Heart right ventricle (tissue), 16 donors: ENCODE results near the gene COA6. TPM values are rescaled to one million over a fixed set of nuclear protein-coding genes. Genes with fewer than 3 reads are reported as not detected.

Source experiments
- ATAC-seq, 8 donors: fragments of 200-7000 bp; cut with Tn5 transposase; one replicate each; pipeline ENCODE4 v1.9.1; 2020; ENCODE audit warnings: mild to moderate bottlenecking in 8 of 8, moderate library complexity in 8 of 8, moderate number of reproducible peaks in 1 of 8
- DNase-seq, 2 donors: peaks; one replicate each; pipeline ENCODE4 v3.0.0-alpha.2; 2020
- H3K27ac ChIP-seq, 10 donors: fragments of 200-600 bp; sonication (generic) in 2 of 10; one replicate each; pipeline versions ENCODE4 v1.5.0 to v1.8.0; 2020 to 2022; ENCODE audit warnings: mild to moderate bottlenecking in 3 of 10
- H3K27me3 ChIP-seq, 7 donors: fragments of 200-600 bp; one replicate each; pipeline ENCODE4 v1.8.0; 2021 to 2022; ENCODE audit warnings: mild to moderate bottlenecking in 2 of 7
- H3K36me3 ChIP-seq, 9 donors: fragments of 200-600 bp; sonication (generic) in 1 of 9; one replicate each; pipeline versions ENCODE4 v1.5.0 to v1.8.0; 2020 to 2022; ENCODE audit warnings: mild to moderate bottlenecking in 2 of 9
- H3K4me1 ChIP-seq, 9 donors: fragments of 200-600 bp; sonication (generic) in 1 of 9; one replicate each; pipeline versions ENCODE4 v1.5.0 to v1.8.0; 2020 to 2022; ENCODE audit warnings: mild to moderate bottlenecking in 4 of 9
- H3K4me3 ChIP-seq, 10 donors: fragments of 200-600 bp; sonication (generic) in 2 of 10; one replicate each; pipeline versions ENCODE4 v1.5.0 to v1.8.0; 2020 to 2022; ENCODE audit warnings: mild to moderate bottlenecking in 7 of 10, moderate library complexity in 2 of 10
- H3K9me3 ChIP-seq, 11 donors: fragments of 200-600 bp in 10 of 11; sonication (generic) in 2 of 11; one replicate each; pipeline versions ENCODE4 v1.5.0 to v1.8.0; 2013 to 2022; ENCODE audit warnings: mild to moderate bottlenecking in 2 of 11, control low read depth in 1 of 11, moderate library complexity in 1 of 11
- WGBS, 2 donors: extraction: QIAGEN DNeasy Blood & Tissue Kit; methylation state at CpG; one replicate each; pipeline ENCODE4 v1.1.7; 2013; ENCODE audit warnings: inconsistent platforms in 1 of 2; 5-methylcytosine and 5-hydroxymethylcytosine counted together
- intact Hi-C, 10 donors: fragments of 100-400 bp; cut with DNase I; formaldehyde crosslinking; loops; one replicate each; pipeline versions ENCODE4 v1.11.1 to v1.14.2; 2022
- polyA plus RNA-seq, 2 donors: library from polyadenylated mRNA; stranded (reverse); fragments of 200-250 nt; gene quantifications; one replicate each; pipeline ENCODE4 v1.2.3, GENCODE V29; 2013
- total RNA-seq, 10 donors: library from RNA; stranded (reverse); fragmentation: NEBNext Ultra II Directional in 3 of 10; extraction: Animal tissue kit (Norgen Biotek cat#: 25700) in 3 of 10; gene quantifications; one replicate each; pipeline versions ENCODE4 v1.2.1 to v1.2.4, GENCODE V29; 2021 to 2023
- TF ChIP-seq, protein P1 (sequence below), 9 donors: fragments of 200-600 bp; sonication (generic) in 2 of 9; IDR thresholded peaks; one replicate each; pipeline versions ENCODE4 v1.5.0 to v1.8.0; 2021 to 2022; ENCODE audit warnings: antibody characterized with exemption in 9 of 9, mild to moderate bottlenecking in 5 of 9, moderate library complexity in 1 of 9
- donor health status: Arrhythmogenic right ventricular cardiomyopathy.
- donor health status: ischemic (EF 13 %, LVEDD 7.1; RV severe dilation, severe dysfunction).
- donor health status: healthy with polysubstance abuse.
- donor health status: DM: no; HTN: yes; CAD: no.
- donor health status: DM: no; HTN: no; CAD: no.
- donor health status: ischemic (EF 25% LVEDD 6.9; RV normal size, moderate dysfunction).
- donor health status: ischemic (EF 25% LVEDD 5.7; RV mildly dilated, moderate dysfunction).
- donor health status: healthy.
- donor health status: DM: yes; HTN: yes; CAD: no.
- donor health status: Ischemic cardiomyopathy.
- donor health status: ischemic (EF 35%, LVEDD 5.7; RV mildly dilated, moderate dysfunction).
- donor health status: nonischemic (EF 11% LVEDD 7.7; RV severe dilation, severe dysfunction).
- donor health status: DM: yes; HTN: yes; CAD: no.
- donor health status: PGD.
- donor health status: ischemic (EF 29% LVEDD 5.4; RV normal size, mild dysfunction).
- donor health status: nonischemic (EF 23%, LVEDD 6.1; RV moderate dilation, normal function).

The COA6 gene
- total and polyA plus RNA-seq, 12 donors, result 23.4 to 98.5 (median 29.5) TPM

DNA sequence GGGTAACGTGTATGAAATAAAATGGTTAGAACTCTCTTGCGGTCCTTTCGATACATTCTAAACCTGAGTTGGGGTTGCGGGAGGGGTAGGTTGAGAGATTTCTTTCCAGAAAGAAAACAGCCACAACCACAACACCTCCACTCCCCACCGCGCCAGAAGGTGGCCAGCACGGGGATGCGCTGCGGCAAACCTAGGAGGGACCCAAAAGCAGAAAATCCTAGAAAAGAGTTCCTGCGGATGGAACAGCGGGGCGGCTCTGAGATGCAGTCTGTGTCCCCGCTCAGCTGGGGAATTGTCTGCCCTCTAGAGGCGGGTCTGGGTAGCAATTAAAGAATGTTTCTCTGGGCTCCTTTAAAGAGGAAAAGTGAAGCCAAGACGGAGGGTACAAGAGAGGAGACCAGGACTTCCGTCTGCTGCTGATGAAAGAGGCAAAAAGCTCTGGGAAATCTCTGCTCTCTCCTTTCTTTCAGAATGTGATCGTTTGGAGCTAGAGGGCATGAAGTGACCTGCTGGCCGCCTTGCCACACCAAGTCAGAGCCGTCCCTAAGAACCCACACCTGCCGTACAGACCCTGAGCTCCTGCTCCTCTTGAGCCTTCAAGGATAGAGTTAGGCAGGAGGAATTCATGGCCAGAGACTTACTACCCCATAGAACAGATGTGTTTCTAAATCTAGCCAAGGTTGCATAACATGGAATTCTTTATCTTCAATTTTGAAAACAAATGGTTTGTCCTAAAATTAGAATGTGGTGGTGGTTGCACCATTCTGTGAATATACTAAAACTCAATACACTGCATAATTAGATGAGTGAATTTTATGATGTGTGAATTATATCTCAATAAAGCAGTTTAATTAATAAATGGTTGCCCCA, 46.5 kb upstream of the COA6 start:
- peak in 1 of 2 donors; percentile 29 for DNase-seq
- peak in 6 of 8 donors; percentile 55 to 80 (median 72) for ATAC-seq
- peaks cover 0 to 15% (median 0%) of the 10 kb centered on the region in 9 donors for H3K4me1 ChIP-seq
- TF ChIP-seq, protein P1, sequence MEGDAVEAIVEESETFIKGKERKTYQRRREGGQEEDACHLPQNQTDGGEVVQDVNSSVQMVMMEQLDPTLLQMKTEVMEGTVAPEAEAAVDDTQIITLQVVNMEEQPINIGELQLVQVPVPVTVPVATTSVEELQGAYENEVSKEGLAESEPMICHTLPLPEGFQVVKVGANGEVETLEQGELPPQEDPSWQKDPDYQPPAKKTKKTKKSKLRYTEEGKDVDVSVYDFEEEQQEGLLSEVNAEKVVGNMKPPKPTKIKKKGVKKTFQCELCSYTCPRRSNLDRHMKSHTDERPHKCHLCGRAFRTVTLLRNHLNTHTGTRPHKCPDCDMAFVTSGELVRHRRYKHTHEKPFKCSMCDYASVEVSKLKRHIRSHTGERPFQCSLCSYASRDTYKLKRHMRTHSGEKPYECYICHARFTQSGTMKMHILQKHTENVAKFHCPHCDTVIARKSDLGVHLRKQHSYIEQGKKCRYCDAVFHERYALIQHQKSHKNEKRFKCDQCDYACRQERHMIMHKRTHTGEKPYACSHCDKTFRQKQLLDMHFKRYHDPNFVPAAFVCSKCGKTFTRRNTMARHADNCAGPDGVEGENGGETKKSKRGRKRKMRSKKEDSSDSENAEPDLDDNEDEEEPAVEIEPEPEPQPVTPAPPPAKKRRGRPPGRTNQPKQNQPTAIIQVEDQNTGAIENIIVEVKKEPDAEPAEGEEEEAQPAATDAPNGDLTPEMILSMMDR (IDR thresholded peaks at IDR 0.05), result peak; percentile 43 to 82 (median 74)
- no peaks in the 10 kb centered on the region for H3K36me3 ChIP-seq
- no peaks in the 10 kb centered on the region for H3K9me3 ChIP-seq
- intact Hi-C loops, result loop anchor here in 1 of 10 donors (10.0 kb wide), 1 partner anchor 182 kb away; no protein-coding TSS in a partner anchor
- WGBS, 2 donors, result 22 to 24% methylated on average over 20 of the region's 20 CpGs
- H3K27me3 ChIP-seq, result peaks cover 0 to 63% (median 38%) of the 10 kb centered on the region in 7 donors
- peak overlapping the region in 8 of 10 donors; percentile 7 to 50 (median 40) for H3K4me3 ChIP-seq
- H3K27ac ChIP-seq, result peak overlapping the region in 1 of 10 donors; percentile 49

DNA sequence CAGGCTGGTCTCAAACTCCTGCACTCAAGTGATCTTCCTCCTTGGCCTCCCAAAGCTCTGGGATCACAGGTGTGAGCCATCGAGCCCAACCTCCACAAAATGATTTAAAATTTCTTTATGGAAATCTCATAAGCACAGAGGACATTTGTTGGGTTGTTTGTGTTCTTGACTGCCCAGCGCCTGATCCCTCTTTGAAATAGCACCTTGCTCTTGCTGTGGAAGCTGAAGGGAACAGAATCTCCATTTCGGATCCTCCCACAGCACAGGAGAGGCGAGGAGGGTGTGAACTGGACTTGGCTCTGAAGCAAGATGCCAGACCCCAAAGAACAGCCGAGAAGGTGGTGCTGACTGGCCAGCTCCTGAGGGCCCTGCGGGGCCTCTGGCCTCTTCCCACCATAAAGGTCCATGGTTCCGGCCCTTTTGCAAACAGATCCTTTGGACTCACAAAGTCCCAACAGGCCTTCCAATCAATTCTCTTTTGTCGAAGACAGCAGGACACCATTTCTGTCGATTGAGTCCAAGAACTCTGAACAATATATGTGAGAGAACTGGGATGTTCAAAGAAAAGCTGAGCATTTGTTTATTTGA, 45.6 kb upstream of the COA6 start:
- DNase-seq, result no peak
- H3K9me3 ChIP-seq, result no peaks in the 10 kb centered on the region
- no peak overlapping the region for H3K4me3 ChIP-seq
- H3K4me1 ChIP-seq, result peaks cover 0 to 15% (median 0%) of the 10 kb centered on the region in 9 donors
- H3K27me3 ChIP-seq, result peaks cover 0 to 64% (median 31%) of the 10 kb centered on the region in 7 donors
- intact Hi-C loops, result loop anchor here in 1 of 10 donors (10.0 kb wide), 1 partner anchor 183 kb away; no protein-coding TSS in a partner anchor
- no peak overlapping the region for H3K27ac ChIP-seq
- TF ChIP-seq, protein P1 (IDR thresholded peaks at IDR 0.05), result no peak
- 80 to 87% methylated on average over 9 of the region's 9 CpGs for whole genome bisulfite sequencing, 2 donors
- H3K36me3 ChIP-seq, result no peaks in the 10 kb centered on the region
- ATAC-seq, result no peak

DNA sequence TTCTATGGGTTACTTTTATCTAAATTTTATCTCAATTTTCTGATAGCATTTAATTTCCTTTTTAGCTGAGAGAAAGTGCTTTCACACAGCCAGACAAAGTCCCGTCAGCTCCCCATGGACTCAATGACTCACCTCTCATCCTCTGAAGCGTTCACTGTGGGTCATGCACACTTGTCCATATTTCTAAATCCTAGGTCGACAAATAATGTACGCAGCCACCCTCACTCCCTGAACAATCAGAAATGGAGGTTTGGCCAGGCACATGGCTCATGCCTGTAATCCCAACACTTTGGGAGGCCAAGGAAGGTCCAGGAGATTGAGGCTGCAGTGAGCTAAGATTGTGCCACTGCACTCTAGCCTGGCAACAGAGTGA, 42.4 kb upstream of the COA6 start:
- Histone ChIP-seq H3K4me1 (peaks cover 0 to 15% (median 0%) of the 10 kb centered on the region in 9 donors), H3K27ac (no peak overlapping the region), H3K27me3 (peaks cover 0 to 40% (median 0%) of the 10 kb centered on the region in 7 donors), H3K4me3 (no peak overlapping the region), H3K36me3 (no peaks in the 10 kb centered on the region), H3K9me3 (peaks cover 0 to 4% (median 0%) of the 10 kb centered on the region in 11 donors)
- DNase-seq (no peak), ATAC-seq (no peak)
- 76 to 83% methylated on average over 4 of the region's 4 CpGs for WGBS, 2 donors
- TF ChIP-seq, protein P1 (IDR thresholded peaks at IDR 0.05), result no peak
- intact Hi-C loops, result no loop called here

DNA sequence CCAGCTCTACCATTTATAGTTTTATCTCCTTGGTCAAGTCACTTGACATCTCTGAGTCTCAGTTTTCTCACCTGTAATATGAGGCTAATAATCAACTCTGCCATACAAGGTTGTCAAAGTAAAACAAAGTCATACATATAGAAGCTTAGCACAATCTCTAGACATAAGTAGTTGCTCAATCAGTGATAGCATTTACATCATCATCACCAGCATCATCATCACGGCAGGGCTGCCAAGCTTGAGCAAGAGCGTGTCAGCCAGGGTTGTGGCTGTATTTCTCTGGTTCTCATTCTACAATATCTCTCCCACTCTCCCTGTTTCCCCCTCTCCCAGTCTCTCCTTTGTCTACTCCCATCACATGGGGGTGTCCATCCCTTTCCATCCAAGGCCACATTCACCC, 41.7 kb upstream of the COA6 start:
- H3K27me3 ChIP-seq, result peaks cover 0 to 34% (median 0%) of the 10 kb centered on the region in 7 donors
- peaks cover 0 to 10% (median 0%) of the 10 kb centered on the region in 9 donors for H3K4me1 ChIP-seq
- DNase-seq, result no peak
- no peaks in the 10 kb centered on the region for H3K36me3 ChIP-seq
- peaks cover 0 to 11% (median 6%) of the 10 kb centered on the region in 11 donors for H3K9me3 ChIP-seq
- ATAC-seq, result no peak
- no peak overlapping the region for H3K4me3 ChIP-seq
- H3K27ac ChIP-seq, result no peak overlapping the region
- WGBS, 2 donors, result 73 to 78% methylated on average over 2 of the region's 2 CpGs
- intact Hi-C loops, result no loop called here
- TF ChIP-seq, protein P1 (IDR thresholded peaks at IDR 0.05), result no peak
